ENCODE data around the gene APC.
"Not testable (repeated sequence)": the region's sequence is repeated elsewhere in the genome, so short reads cannot be mapped to it uniquely, and the experiment has no call there.

The APC gene

DNA sequence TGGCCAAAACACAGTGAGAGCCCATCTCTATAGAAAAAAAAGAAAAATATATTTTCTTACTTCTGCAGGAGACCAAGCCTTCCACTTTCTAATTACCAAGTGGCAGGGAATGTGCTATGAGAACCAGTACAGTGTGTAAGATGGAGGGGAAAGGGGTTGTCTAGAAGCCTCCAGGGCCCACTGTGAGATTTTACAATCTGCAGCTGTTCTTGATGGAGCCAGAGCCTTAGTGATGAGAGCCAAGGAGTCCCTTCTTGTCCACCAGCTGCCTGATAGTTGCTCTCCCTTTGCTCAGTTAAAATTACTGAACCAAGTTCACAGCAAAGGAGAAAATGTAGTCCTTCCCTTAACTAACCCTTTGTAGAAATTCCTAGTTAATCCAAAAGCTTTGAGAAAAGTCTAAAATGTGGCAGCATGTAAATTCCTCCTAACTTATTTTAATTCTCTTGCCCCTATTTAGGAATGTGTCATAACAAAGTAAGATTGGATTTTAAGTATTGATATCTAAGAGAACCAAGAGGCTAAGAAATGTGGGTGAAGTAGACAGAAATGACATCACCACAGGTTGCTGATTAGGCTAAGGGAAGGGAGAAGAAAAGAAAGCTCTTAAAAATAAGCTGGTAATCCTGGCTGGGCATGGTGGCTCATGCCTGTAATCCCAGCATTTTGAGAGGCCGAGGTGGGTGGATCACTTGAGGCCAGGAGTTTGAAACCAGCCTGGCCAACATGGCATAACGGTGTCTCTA, 142.7 kb downstream of the APC start:
- no peak for DNase-seq (ENCODE audit: extremely low spot score)
- TF ChIP-seq CTBP1 (IDR thresholded peaks at IDR 0.05; ENCODE audit: borderline replicate concordance) (no peak), TARDBP (IDR thresholded peaks at IDR 0.05) (no peak), ELF4 (IDR thresholded peaks at IDR 0.05) (no peak), ARNT (IDR thresholded peaks at IDR 0.05) (no peak), LEF1 (IDR thresholded peaks at IDR 0.05; ENCODE audit: borderline replicate concordance) (no peak), FOXM1 (IDR thresholded peaks at IDR 0.05; ENCODE audit: borderline replicate concordance) (no peak), L3MBTL2 (conservative IDR thresholded peaks at IDR 0.05) (no peak), NFRKB (IDR thresholded peaks at IDR 0.05) (no peak), ZNF384 (IDR thresholded peaks at IDR 0.05) (no peak), FOXA1 (IDR thresholded peaks at IDR 0.05) (no peak), SP1 (IDR thresholded peaks at IDR 0.05) (no peak), HDGF (IDR thresholded peaks at IDR 0.05; ENCODE audit: borderline replicate concordance) (no peak), FOXK2 (IDR thresholded peaks at IDR 0.05) (no peak), BHLHE40 (IDR thresholded peaks at IDR 0.05; ENCODE audit: borderline replicate concordance) (no peak), SUZ12 (IDR thresholded peaks at IDR 0.05) (no peak)
- TF ChIP-seq, protein P1, sequence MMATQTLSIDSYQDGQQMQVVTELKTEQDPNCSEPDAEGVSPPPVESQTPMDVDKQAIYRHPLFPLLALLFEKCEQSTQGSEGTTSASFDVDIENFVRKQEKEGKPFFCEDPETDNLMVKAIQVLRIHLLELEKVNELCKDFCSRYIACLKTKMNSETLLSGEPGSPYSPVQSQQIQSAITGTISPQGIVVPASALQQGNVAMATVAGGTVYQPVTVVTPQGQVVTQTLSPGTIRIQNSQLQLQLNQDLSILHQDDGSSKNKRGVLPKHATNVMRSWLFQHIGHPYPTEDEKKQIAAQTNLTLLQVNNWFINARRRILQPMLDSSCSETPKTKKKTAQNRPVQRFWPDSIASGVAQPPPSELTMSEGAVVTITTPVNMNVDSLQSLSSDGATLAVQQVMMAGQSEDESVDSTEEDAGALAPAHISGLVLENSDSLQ (IDR thresholded peaks at IDR 0.05), result no peak
- CTCF ChIA-PET, result interaction anchor here (0.7 kb wide), 1 partner anchor 9 kb away, joined by 4 read pairs; no protein-coding TSS in a partner anchor
- POLR2A ChIA-PET, result interaction anchor here (1.1 to 1.4 kb wide), 2 partner anchors 20 to 40 kb away, joined by 3 to 5 read pairs; partner anchors contain the start of gene SRP19

DNA sequence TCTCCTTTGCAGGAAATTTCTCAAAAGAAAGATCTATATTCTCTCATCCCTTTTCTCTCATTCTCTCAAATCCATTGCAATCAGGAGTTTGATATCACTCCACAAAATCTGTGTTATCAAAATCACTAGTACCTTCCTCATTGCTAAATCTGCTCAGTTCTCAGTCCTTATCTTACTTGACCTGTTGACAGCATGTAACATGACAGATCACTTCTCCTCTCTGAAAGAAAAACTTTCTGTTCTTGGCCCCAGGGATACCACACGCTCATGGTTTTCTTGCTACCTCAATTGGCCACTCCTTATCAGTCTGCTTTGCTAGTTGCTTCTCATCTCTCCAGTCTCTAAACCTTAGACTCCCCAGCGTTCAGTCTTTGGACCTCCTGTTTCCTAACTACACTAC, 145.5 kb downstream of the APC start:
- ChIA-PET POLR2A (interaction anchor here (1.0 kb wide), 1 partner anchor 93 kb away, joined by 3 read pairs; the partner anchor contains the start of gene DCP2), CTCF (interaction anchor here (1.3 kb wide), 1 partner anchor 14 kb away, joined by 4 read pairs; no protein-coding TSS in a partner anchor)
- TF ChIP-seq FOXK2 (IDR thresholded peaks at IDR 0.05), result no peak
- no peak for TF ChIP-seq FOXM1 (IDR thresholded peaks at IDR 0.05; ENCODE audit: borderline replicate concordance)
- no peak for TF ChIP-seq CTBP1 (IDR thresholded peaks at IDR 0.05; ENCODE audit: borderline replicate concordance)
- TF ChIP-seq, protein P1 (IDR thresholded peaks at IDR 0.05), result no peak
- no peak for TF ChIP-seq SP1 (IDR thresholded peaks at IDR 0.05)
- no peak for TF ChIP-seq ELF4 (IDR thresholded peaks at IDR 0.05)
- TF ChIP-seq FOXA1 (IDR thresholded peaks at IDR 0.05), result no peak
- no peak for TF ChIP-seq L3MBTL2 (conservative IDR thresholded peaks at IDR 0.05)
- TF ChIP-seq TARDBP (IDR thresholded peaks at IDR 0.05), result no peak

DNA sequence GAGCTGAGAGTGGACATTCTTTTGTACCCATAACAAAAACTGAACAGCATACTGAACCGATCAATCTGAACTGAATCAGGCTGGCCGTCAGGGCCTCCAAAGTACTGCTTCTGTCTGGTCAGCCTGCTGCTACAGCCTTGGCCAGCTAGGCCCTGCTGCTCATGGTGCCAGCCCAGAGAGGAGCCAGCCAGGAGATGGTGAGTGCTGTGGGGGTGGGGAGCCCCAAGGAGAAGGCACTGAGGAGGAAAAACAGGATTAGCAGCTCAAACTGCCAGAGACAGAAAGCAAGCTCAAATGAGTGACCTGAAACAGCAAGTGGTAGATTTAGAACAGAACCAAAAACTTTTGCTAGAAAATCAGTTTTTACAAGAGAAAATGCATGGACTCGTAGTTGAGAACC, 147.3 kb downstream of the APC start:
- ChIA-PET POLR2A (no interaction called here), CTCF (no interaction called here)
- DNase-seq (ENCODE audit: extremely low spot score), result no peak
- TF ChIP-seq ELF4 (IDR thresholded peaks at IDR 0.05) (no peak), FOXA1 (IDR thresholded peaks at IDR 0.05) (no peak), LEF1 (IDR thresholded peaks at IDR 0.05; ENCODE audit: borderline replicate concordance) (no peak), FOXM1 (IDR thresholded peaks at IDR 0.05; ENCODE audit: borderline replicate concordance) (no peak), SP1 (IDR thresholded peaks at IDR 0.05) (no peak), ARNT (IDR thresholded peaks at IDR 0.05) (no peak), ZNF384 (IDR thresholded peaks at IDR 0.05) (no peak)
- TF ChIP-seq, protein P1 (IDR thresholded peaks at IDR 0.05), result no peak

More for the DNA sequence above, 145.5 kb downstream of the APC start:
- DNase-seq (ENCODE audit: extremely low spot score), result no peak

DNA sequence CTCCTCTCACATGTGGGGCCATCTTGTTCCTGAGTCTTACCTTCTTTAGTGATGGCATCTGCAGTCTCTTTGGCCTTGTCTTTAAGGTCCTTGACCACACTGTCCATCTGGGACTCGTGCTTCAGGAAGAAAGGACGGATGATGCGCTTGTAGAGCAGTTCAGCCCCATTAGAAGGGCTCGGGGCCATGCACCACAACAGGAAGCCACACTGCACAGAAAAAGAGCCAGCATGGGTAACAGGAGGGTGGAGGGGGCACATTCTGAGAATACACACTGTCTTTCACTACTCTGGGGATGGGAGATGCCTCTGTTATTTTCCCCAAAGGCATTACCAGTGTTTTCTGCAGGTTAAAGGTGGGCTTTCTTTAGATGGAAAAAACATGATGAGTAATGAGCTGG, 149.3 kb downstream of the APC start:
- POLR2A ChIA-PET, result no interaction called here
- CTCF ChIA-PET, result interaction anchor here (1.1 kb wide), 1 partner anchor 89 kb away, joined by 3 read pairs; no protein-coding TSS in a partner anchor
- no peak for DNase-seq (ENCODE audit: extremely low spot score)
- TF ChIP-seq FOXM1 (IDR thresholded peaks at IDR 0.05; ENCODE audit: borderline replicate concordance) (no peak), TARDBP (IDR thresholded peaks at IDR 0.05) (no peak), SP1 (IDR thresholded peaks at IDR 0.05) (no peak), SUZ12 (IDR thresholded peaks at IDR 0.05) (no peak), LEF1 (IDR thresholded peaks at IDR 0.05; ENCODE audit: borderline replicate concordance) (no peak), BHLHE40 (IDR thresholded peaks at IDR 0.05; ENCODE audit: borderline replicate concordance) (no peak), ARNT (IDR thresholded peaks at IDR 0.05) (no peak), NFRKB (IDR thresholded peaks at IDR 0.05) (no peak), CTBP1 (IDR thresholded peaks at IDR 0.05; ENCODE audit: borderline replicate concordance) (no peak), FOXK2 (IDR thresholded peaks at IDR 0.05) (no peak), ZNF384 (IDR thresholded peaks at IDR 0.05) (no peak), L3MBTL2 (conservative IDR thresholded peaks at IDR 0.05) (no peak), FOXA1 (IDR thresholded peaks at IDR 0.05) (no peak), HDGF (IDR thresholded peaks at IDR 0.05; ENCODE audit: borderline replicate concordance) (no peak), ELF4 (IDR thresholded peaks at IDR 0.05) (no peak)
- TF ChIP-seq, protein P1 (IDR thresholded peaks at IDR 0.05), result no peak

DNA sequence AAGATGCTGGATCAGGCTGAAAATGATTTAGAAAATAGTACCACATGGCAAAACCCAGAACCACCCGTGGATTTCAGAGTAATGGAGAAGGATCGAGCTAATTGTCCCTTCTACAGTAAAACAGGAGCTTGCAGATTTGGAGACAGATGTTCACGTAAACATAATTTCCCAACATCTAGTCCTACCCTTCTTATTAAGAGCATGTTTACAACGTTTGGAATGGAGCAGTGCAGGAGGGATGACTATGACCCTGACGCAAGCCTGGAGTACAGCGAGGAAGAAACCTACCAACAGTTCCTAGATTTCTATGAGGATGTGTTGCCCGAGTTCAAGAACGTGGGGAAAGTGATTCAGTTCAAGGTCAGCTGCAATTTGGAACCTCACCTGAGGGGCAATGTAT, 154.4 kb downstream of the APC start:
- CTCF ChIA-PET; POLR2A ChIA-PET; DNase-seq (ENCODE audit: extremely low spot score): not testable (repeated sequence)

DNA sequence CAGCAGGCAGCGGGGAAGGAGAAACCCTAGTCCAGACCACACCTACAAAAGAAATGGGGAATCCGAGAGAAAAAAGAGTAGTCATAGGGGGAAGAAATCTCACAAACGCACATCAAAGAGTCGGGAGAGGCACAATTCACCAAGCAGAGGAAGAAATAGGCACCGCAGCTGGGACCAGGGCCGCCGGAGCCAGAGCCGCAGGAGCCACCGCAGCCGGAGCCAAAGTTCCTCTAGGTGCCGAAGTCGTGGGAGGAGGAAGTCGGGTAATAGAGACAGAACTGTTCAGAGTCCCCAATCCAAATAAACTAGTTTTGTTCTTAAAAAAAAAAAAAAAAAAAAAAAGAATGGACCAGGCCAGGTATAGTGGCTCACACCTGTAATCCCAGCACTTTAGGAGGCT, 155.1 kb downstream of the APC start:
- no peak for DNase-seq (ENCODE audit: extremely low spot score)
- CTCF ChIA-PET, result no interaction called here
- POLR2A ChIA-PET, result no interaction called here
- TF ChIP-seq TARDBP (IDR thresholded peaks at IDR 0.05), result no peak
- TF ChIP-seq HDGF (IDR thresholded peaks at IDR 0.05; ENCODE audit: borderline replicate concordance), result no peak
- TF ChIP-seq CTBP1 (IDR thresholded peaks at IDR 0.05; ENCODE audit: borderline replicate concordance), result no peak
- TF ChIP-seq ZNF384 (IDR thresholded peaks at IDR 0.05), result no peak
- no peak for TF ChIP-seq ELF4 (IDR thresholded peaks at IDR 0.05)
- TF ChIP-seq SP1 (IDR thresholded peaks at IDR 0.05), result no peak
- TF ChIP-seq, protein P1 (IDR thresholded peaks at IDR 0.05), result no peak
- TF ChIP-seq FOXM1 (IDR thresholded peaks at IDR 0.05; ENCODE audit: borderline replicate concordance), result no peak
- TF ChIP-seq SUZ12 (IDR thresholded peaks at IDR 0.05), result no peak
- TF ChIP-seq NFRKB (IDR thresholded peaks at IDR 0.05), result no peak
- no peak for TF ChIP-seq ARNT (IDR thresholded peaks at IDR 0.05)
- TF ChIP-seq BHLHE40 (IDR thresholded peaks at IDR 0.05; ENCODE audit: borderline replicate concordance), result no peak
- no peak for TF ChIP-seq LEF1 (IDR thresholded peaks at IDR 0.05; ENCODE audit: borderline replicate concordance)
- TF ChIP-seq L3MBTL2 (conservative IDR thresholded peaks at IDR 0.05), result no peak
- TF ChIP-seq FOXA1 (IDR thresholded peaks at IDR 0.05), result no peak

All from HEK293T (cell line).